T follicular helper cell (primary cell): ENCODE measurements around the gene MMP27.

Experiments used
- DNase-seq: peaks from one replicate; pipeline ENCODE4 v3.0.0-alpha.2; 2020; ENCODE audit warnings: low read depth

Gene MMP27

DNA sequence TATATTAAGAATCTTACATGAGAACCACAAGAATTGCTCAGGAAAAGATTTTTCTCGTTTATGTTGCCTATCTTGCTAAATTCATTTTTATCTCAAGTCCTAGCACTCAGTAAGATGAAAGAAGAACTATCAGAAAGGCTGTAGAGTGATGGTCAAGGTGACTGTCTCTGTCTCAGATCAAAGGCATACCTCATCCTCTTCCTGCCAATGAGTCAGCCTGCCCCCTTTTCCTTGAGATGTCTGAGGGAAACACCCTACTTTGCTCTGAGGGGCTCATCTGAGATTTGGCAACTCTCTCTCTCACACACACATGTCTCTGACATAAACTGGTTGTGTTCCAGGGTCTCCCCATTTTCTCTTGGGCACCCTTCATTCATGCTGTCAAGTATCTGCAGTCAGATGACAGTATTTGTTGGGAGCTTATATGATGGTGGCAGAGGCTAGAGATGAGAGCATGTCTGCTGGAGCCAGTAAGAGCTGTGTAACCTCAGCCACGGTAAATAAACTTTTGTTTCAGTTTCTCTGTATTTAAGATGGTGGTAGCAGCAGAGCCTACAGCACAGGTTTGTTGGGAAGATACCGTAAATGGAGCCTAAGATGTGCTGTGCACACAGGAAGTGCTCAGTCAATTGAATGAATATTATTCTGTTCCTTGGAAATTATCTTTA is 1.6 kb downstream of the MMP27 start:
- no peak for DNase-seq

GRCh38 chr11:102695201-102695600 is 10.4 kb downstream of the MMP27 start:
- no peak for DNase-seq

GRCh38 chr11:102685754-102686153 is 19.8 kb downstream of the MMP27 start:
- DNase-seq = no peak

- no peak for DNase-seq
Measured at GRCh38 chr11:102685338-102685737, 20.2 kb downstream of the MMP27 start.

DNA sequence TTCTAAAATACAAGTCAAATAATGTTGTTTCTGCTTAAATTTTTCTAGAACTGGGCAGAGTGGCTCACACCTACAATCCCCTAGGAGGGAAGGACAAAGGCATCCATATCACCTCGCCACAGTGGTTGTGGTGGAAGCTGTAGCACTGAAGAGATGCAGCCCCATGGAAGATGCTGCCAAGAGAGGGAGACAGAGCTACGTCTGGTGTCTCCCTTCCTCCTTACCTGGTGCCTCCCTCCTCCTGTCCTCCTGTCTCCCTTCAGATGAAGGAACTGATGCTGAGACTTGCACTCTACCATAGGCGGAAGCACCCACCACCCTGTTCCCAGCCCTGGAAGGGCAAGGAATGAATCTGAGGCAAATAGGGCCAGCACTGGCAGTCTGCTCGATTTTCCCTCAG is 22.3 kb downstream of the MMP27 start:
- DNase-seq = no peak

DNA sequence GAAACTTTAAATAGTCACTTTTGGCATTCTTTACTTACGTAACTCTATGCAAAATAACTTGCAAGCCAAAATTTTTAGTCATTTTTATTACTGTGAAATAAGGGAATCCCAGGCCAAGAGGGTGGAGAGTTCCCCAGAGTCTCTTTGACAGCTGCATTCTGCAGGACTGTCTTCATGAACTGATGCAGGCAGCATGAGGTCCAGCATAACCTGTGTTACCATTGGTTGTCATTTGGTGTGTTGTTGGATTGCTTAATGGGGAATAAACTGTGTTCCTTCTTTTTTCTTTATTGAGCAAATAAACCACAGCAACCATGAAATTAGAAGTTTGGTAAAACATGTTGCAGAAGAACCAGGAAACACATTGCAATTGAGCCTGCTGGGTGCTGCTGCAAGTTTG is 24.6 kb downstream of the MMP27 start:
- no peak for DNase-seq

- no peak for DNase-seq
Measured at GRCh38 chr11:102678022-102678421, 27.5 kb downstream of the MMP27 start.

- DNase-seq = no peak
Measured at GRCh38 chr11:102676084-102676483, 29.5 kb downstream of the MMP27 start.

- no peak for DNase-seq
Measured at GRCh38 chr11:102669664-102670063, 35.9 kb downstream of the MMP27 start.

DNA sequence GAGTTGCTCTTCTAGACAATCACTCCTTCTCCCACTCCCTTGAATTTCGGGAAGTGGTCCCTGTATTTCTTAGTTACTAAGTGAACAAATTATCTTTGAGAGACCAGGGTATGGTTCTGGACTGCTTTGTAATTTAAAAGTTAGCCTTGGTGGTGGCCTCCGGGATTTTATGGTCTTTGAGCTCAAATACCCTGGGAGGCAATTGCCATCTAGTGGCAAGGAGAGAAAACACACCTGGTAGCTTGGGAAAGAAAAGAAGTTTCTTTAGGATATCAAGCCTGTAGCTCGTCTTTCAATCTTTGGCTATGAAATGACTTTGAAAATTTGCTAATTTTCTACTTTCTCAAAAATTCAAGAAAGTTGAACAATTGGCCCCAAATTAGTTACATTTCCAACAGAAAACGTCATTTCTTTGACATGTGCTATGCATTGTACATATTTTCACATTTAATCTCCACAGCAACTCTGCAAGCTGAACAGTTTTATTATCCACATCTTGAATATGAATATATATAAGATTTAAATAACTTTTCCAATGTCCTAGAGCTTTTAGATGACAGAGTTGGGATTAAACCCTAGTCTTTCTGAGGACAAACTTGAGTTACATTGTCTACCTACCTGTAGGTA is 39.1 kb downstream of the MMP27 start:
- peak; percentile 3 for DNase-seq

- no peak for DNase-seq
Measured at GRCh38 chr11:102664001-102664752, 41.4 kb downstream of the MMP27 start.

GRCh38 chr11:102662607-102663006 is 43.0 kb downstream of the MMP27 start:
- DNase-seq = no peak

- DNase-seq = no peak
Measured at GRCh38 chr11:102661040-102661439, 44.5 kb downstream of the MMP27 start.

DNA sequence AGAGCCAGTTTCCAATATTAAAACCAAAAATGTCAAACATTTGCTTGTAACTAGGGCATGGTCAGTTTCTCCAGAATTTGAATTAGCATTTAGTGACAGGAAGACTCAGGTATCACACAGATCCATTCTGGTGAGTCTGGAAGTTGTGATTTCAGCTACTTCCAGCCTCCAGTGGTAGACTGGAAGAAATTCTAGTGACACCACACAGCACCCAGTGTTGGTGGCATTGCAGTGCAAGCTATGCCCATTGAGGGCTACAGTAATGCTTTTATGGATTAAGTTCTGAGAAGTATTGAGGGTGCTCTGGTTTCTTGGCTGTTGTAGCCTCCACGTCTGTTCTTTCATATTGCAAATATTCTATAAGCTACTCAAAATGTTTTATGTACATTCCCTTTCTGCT is 49.0 kb downstream of the MMP27 start:
- no peak for DNase-seq

GRCh38 chr11:102655547-102655946 is 50.0 kb downstream of the MMP27 start:
- no peak for DNase-seq

GRCh38 chr11:102654761-102655160 is 50.8 kb downstream of the MMP27 start:
- DNase-seq = no peak

GRCh38 chr11:102653744-102654291 is 51.8 kb downstream of the MMP27 start:
- no peak for DNase-seq

- DNase-seq = no peak
Measured at GRCh38 chr11:102647430-102647829, 58.1 kb downstream of the MMP27 start.

DNA sequence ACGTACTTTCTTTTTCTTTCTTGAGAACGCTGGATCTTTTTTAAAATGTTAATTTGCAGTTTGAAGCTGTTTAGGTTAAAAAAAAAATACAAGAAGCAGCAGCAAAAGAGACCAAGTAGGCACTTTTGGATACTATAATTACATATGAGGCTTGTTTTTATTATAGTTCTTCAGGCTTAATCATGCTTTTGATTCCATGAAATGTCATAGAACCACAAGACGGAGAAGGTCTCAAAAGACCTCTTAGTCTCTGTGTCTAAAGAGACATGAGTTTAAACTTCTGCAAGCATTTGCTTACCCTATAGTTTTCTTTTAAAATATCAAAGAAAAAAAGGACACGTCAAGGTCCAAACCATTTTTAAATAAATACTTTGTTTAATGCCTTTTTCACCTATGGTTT is 61.6 kb downstream of the MMP27 start:
- DNase-seq = no peak
